ENCODE results near the gene HOXA13. TPM values are rescaled to one million over a fixed set of nuclear protein-coding genes. Genes with fewer than 3 reads are reported as not detected.

The HOXA13 gene
- total RNA-seq, 1 donor from 2014 or later = not detected

- TF ChIP-seq CTCF (IDR thresholded peaks at IDR 0.05; ENCODE audit: unreplicated experiment) = no peak
- Mint-ChIP-seq H3K9me3 (ENCODE audit: unreplicated experiment) (no peaks in the 10 kb centered on the region), H3K36me3 (ENCODE audit: low read depth, unreplicated experiment) (no peaks in the 10 kb centered on the region), H3K4me1 (ENCODE audit: unreplicated experiment) (peaks cover 3% of the 10 kb centered on the region), H3K27me3 (ENCODE audit: unreplicated experiment) (peaks cover 26% of the 10 kb centered on the region), H3K4me3 (ENCODE audit: unreplicated experiment) (no peak overlapping the region), H3K27ac (ENCODE audit: unreplicated experiment) (no peak overlapping the region)
- DNase-seq (ENCODE audit: low spot score) = no peak
Observed at GRCh38 chr7:27211084-27211446, 11.2 kb upstream of the HOXA13 start.

- no peaks in the 10 kb centered on the region for H3K36me3 Mint-ChIP-seq (ENCODE audit: low read depth, unreplicated experiment)
- H3K27ac Mint-ChIP-seq (ENCODE audit: unreplicated experiment) = no peak overlapping the region
- TF ChIP-seq CTCF (IDR thresholded peaks at IDR 0.05; ENCODE audit: unreplicated experiment) = peak; percentile 84
- no peaks in the 10 kb centered on the region for H3K9me3 Mint-ChIP-seq (ENCODE audit: unreplicated experiment)
- peak; percentile 68 for DNase-seq (ENCODE audit: low spot score)
- peaks cover 25% of the 10 kb centered on the region for H3K27me3 Mint-ChIP-seq (ENCODE audit: unreplicated experiment)
- H3K4me1 Mint-ChIP-seq (ENCODE audit: unreplicated experiment) = peaks cover 5% of the 10 kb centered on the region
- H3K4me3 Mint-ChIP-seq (ENCODE audit: unreplicated experiment) = no peak overlapping the region
Observed at GRCh38 chr7:27210441-27211083, 10.7 kb upstream of the HOXA13 start.

DNA sequence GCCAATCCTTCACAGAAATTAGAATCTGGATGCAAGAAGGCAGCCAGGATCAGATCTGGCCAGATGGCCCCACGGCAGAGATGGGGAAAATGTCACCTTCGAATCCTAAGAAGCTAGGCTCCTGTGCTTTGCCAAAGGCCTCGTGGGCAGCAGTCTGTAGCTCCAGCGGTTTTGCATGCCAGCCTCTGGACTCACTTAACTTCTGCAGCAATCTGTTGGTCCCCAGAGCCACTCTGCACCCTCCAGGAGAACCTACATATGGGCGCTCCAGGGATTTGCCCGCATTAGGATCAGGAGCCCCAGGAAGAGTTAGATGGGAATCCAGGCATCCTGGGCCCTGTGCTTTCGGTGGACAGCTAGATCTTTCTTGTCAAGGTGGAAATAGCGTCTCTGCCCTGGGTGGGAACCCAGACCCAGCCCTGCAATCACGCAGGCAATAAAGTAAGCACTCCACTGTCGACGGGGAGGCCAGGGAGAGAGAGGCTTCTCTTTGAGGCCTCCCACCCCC is 10.1 kb upstream of the HOXA13 start:
- no peak overlapping the region for H3K4me3 Mint-ChIP-seq (ENCODE audit: unreplicated experiment)
- H3K9me3 Mint-ChIP-seq (ENCODE audit: unreplicated experiment) = no peaks in the 10 kb centered on the region
- H3K4me1 Mint-ChIP-seq (ENCODE audit: unreplicated experiment) = peaks cover 8% of the 10 kb centered on the region
- H3K27ac Mint-ChIP-seq (ENCODE audit: unreplicated experiment) = no peak overlapping the region
- no peak for DNase-seq (ENCODE audit: low spot score)
- no peak for TF ChIP-seq CTCF (IDR thresholded peaks at IDR 0.05; ENCODE audit: unreplicated experiment)
- peaks cover 25% of the 10 kb centered on the region for H3K27me3 Mint-ChIP-seq (ENCODE audit: unreplicated experiment)
- no peaks in the 10 kb centered on the region for H3K36me3 Mint-ChIP-seq (ENCODE audit: low read depth, unreplicated experiment)

- H3K9me3 Mint-ChIP-seq (ENCODE audit: unreplicated experiment) = no peaks in the 10 kb centered on the region
- H3K4me1 Mint-ChIP-seq (ENCODE audit: unreplicated experiment) = peaks cover 12% of the 10 kb centered on the region
- H3K36me3 Mint-ChIP-seq (ENCODE audit: low read depth, unreplicated experiment) = no peaks in the 10 kb centered on the region
- DNase-seq (ENCODE audit: low spot score) = no peak
- no peak overlapping the region for H3K4me3 Mint-ChIP-seq (ENCODE audit: unreplicated experiment)
- no peak for TF ChIP-seq CTCF (IDR thresholded peaks at IDR 0.05; ENCODE audit: unreplicated experiment)
- no peak overlapping the region for H3K27ac Mint-ChIP-seq (ENCODE audit: unreplicated experiment)
- peaks cover 33% of the 10 kb centered on the region for H3K27me3 Mint-ChIP-seq (ENCODE audit: unreplicated experiment)
Observed at GRCh38 chr7:27208998-27209397, 9.1 kb upstream of the HOXA13 start.

DNA sequence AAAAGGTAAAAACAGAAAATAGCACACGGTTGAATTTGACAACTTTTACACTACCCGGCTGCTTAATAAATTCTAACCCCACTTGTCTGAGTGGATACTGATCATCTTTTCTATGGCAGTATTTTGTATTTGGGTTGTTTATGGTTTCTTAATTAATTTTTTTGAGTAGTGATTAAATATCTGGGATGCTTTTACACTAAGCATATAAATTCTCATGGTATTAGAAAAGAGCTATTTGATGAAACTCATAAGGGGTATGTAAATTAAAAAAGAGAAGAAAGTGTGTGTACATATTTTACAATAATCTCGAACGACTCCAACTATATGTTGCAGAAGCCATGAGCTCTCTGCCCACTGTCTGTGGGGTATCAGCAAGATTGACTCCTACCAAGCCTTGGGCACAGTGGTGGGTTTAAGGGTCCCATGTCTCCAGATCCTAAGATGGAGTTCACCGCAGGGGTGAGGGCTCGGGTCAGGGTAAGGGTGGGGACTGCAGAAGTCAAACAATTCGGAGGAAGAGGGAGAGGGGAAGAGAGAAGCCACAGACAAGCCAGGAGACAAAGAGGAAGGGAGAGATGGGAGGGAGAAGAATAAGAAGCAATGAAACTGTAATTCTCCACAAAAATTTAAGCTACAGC is 7.6 kb upstream of the HOXA13 start:
- DNase-seq (ENCODE audit: low spot score) = no peak
- peaks cover 12% of the 10 kb centered on the region for H3K4me1 Mint-ChIP-seq (ENCODE audit: unreplicated experiment)
- H3K36me3 Mint-ChIP-seq (ENCODE audit: low read depth, unreplicated experiment) = no peaks in the 10 kb centered on the region
- H3K9me3 Mint-ChIP-seq (ENCODE audit: unreplicated experiment) = no peaks in the 10 kb centered on the region
- TF ChIP-seq CTCF (IDR thresholded peaks at IDR 0.05; ENCODE audit: unreplicated experiment) = no peak
- H3K27me3 Mint-ChIP-seq (ENCODE audit: unreplicated experiment) = peaks cover 29% of the 10 kb centered on the region
- no peak overlapping the region for H3K4me3 Mint-ChIP-seq (ENCODE audit: unreplicated experiment)
- H3K27ac Mint-ChIP-seq (ENCODE audit: unreplicated experiment) = no peak overlapping the region
